Measurements from ENCODE around the gene TMEM135. TPM values are rescaled to one million over a fixed set of nuclear protein-coding genes. Genes with fewer than 3 reads are reported as not detected.
"Not testable (repeated sequence)": the region's sequence is repeated elsewhere in the genome, so short reads cannot be mapped to it uniquely, and the experiment has no call there.

Gene TMEM135
- total RNA-seq, 1 donor = 35.8 TPM

GRCh38 chr11:87181143-87181542 is 143.4 kb downstream of the TMEM135 start:
- Histone ChIP-seq H3K4me2 (ENCODE audit: insufficient read depth, low read length) (no peak overlapping the region), H3K4me1 (ENCODE audit: insufficient read depth, low read length) (peaks cover 5% of the 10 kb centered on the region), H4K20me1 (ENCODE audit: insufficient read depth, low read length) (no peaks in the 10 kb centered on the region), H3K36me3 (ENCODE audit: insufficient read depth, low read length) (no peaks in the 10 kb centered on the region), H2AFZ (ENCODE audit: low read length) (no peak overlapping the region), H3K9me3 (ENCODE audit: low read depth, low read length) (no peaks in the 10 kb centered on the region), H3K79me2 (ENCODE audit: insufficient read depth, low read length) (no peaks in the 10 kb centered on the region), H3K4me3 (ENCODE audit: insufficient read depth, low read length) (no peak overlapping the region), H3K27me3 (ENCODE audit: insufficient read depth, low read length) (no peaks in the 10 kb centered on the region), H3K27ac (ENCODE audit: low read depth, low read length) (no peak overlapping the region)
- no peak for TF ChIP-seq CTCF (IDR thresholded peaks at IDR 0.05; ENCODE audit: extremely low read depth, low read depth, low read length)
- DNase-seq (ENCODE audit: insufficient read length, low spot score, missing footprints) = no peak

- DNase-seq (ENCODE audit: insufficient read length, low spot score, missing footprints) = no peak
- TF ChIP-seq CTCF (IDR thresholded peaks at IDR 0.05; ENCODE audit: extremely low read depth, low read depth, low read length) = no peak
Measured at GRCh38 chr11:87185228-87185627, 147.5 kb downstream of the TMEM135 start.

GRCh38 chr11:87187076-87187475 is 149.3 kb downstream of the TMEM135 start:
- DNase-seq (ENCODE audit: insufficient read length, low spot score, missing footprints) = no peak
- Histone ChIP-seq H3K4me3 (ENCODE audit: insufficient read depth, low read length) (no peak overlapping the region), H2AFZ (ENCODE audit: low read length) (no peak overlapping the region), H3K36me3 (ENCODE audit: insufficient read depth, low read length) (no peaks in the 10 kb centered on the region), H3K9me3 (ENCODE audit: low read depth, low read length) (no peaks in the 10 kb centered on the region), H3K27ac (ENCODE audit: low read depth, low read length) (no peak overlapping the region), H3K4me2 (ENCODE audit: insufficient read depth, low read length) (no peak overlapping the region), H3K4me1 (ENCODE audit: insufficient read depth, low read length) (no peaks in the 10 kb centered on the region), H3K27me3 (ENCODE audit: insufficient read depth, low read length) (no peaks in the 10 kb centered on the region), H3K79me2 (ENCODE audit: insufficient read depth, low read length) (no peaks in the 10 kb centered on the region), H4K20me1 (ENCODE audit: insufficient read depth, low read length) (no peaks in the 10 kb centered on the region)
- no peak for TF ChIP-seq CTCF (IDR thresholded peaks at IDR 0.05; ENCODE audit: extremely low read depth, low read depth, low read length)

More at GRCh38 chr11:87185228-87185627, 147.5 kb downstream of the TMEM135 start:
- Histone ChIP-seq H3K79me2 (ENCODE audit: insufficient read depth, low read length) (no peaks in the 10 kb centered on the region), H3K27ac (ENCODE audit: low read depth, low read length) (no peak overlapping the region), H3K4me1 (ENCODE audit: insufficient read depth, low read length) (peaks cover 5% of the 10 kb centered on the region), H3K4me2 (ENCODE audit: insufficient read depth, low read length) (no peak overlapping the region), H3K27me3 (ENCODE audit: insufficient read depth, low read length) (no peaks in the 10 kb centered on the region), H4K20me1 (ENCODE audit: insufficient read depth, low read length) (no peaks in the 10 kb centered on the region), H3K36me3 (ENCODE audit: insufficient read depth, low read length) (no peaks in the 10 kb centered on the region), H3K9me3 (ENCODE audit: low read depth, low read length) (no peaks in the 10 kb centered on the region), H3K4me3 (ENCODE audit: insufficient read depth, low read length) (no peak overlapping the region), H2AFZ (ENCODE audit: low read length) (no peak overlapping the region)

GRCh38 chr11:87187930-87188329 is 150.2 kb downstream of the TMEM135 start:
- H3K9me3 ChIP-seq (ENCODE audit: low read depth, low read length) = no peaks in the 10 kb centered on the region
- no peaks in the 10 kb centered on the region for H3K4me1 ChIP-seq (ENCODE audit: insufficient read depth, low read length)
- no peak overlapping the region for H3K4me3 ChIP-seq (ENCODE audit: insufficient read depth, low read length)
- H3K27me3 ChIP-seq (ENCODE audit: insufficient read depth, low read length) = no peaks in the 10 kb centered on the region
- TF ChIP-seq CTCF (IDR thresholded peaks at IDR 0.05; ENCODE audit: extremely low read depth, low read depth, low read length) = no peak
- no peak overlapping the region for H3K27ac ChIP-seq (ENCODE audit: low read depth, low read length)
- H3K36me3 ChIP-seq (ENCODE audit: insufficient read depth, low read length) = no peaks in the 10 kb centered on the region
- H3K79me2 ChIP-seq (ENCODE audit: insufficient read depth, low read length) = no peaks in the 10 kb centered on the region
- no peak overlapping the region for H3K4me2 ChIP-seq (ENCODE audit: insufficient read depth, low read length)
- no peak overlapping the region for H2AFZ ChIP-seq (ENCODE audit: low read length)
- H4K20me1 ChIP-seq (ENCODE audit: insufficient read depth, low read length) = no peaks in the 10 kb centered on the region
- DNase-seq (ENCODE audit: insufficient read length, low spot score, missing footprints) = no peak

GRCh38 chr11:87188396-87188795 is 150.7 kb downstream of the TMEM135 start:
- not testable (repeated sequence) for H4K20me1 ChIP-seq (ENCODE audit: insufficient read depth, low read length); H3K27ac ChIP-seq (ENCODE audit: low read depth, low read length); H3K36me3 ChIP-seq (ENCODE audit: insufficient read depth, low read length); H2AFZ ChIP-seq (ENCODE audit: low read length); H3K9me3 ChIP-seq (ENCODE audit: low read depth, low read length); H3K4me3 ChIP-seq (ENCODE audit: insufficient read depth, low read length); DNase-seq (ENCODE audit: insufficient read length, low spot score, missing footprints); H3K27me3 ChIP-seq (ENCODE audit: insufficient read depth, low read length); H3K4me1 ChIP-seq (ENCODE audit: insufficient read depth, low read length); H3K4me2 ChIP-seq (ENCODE audit: insufficient read depth, low read length); H3K79me2 ChIP-seq (ENCODE audit: insufficient read depth, low read length)

- H3K4me2 ChIP-seq (ENCODE audit: insufficient read depth, low read length); H3K79me2 ChIP-seq (ENCODE audit: insufficient read depth, low read length); H3K27me3 ChIP-seq (ENCODE audit: insufficient read depth, low read length); H2AFZ ChIP-seq (ENCODE audit: low read length); H3K27ac ChIP-seq (ENCODE audit: low read depth, low read length); H3K36me3 ChIP-seq (ENCODE audit: insufficient read depth, low read length); H4K20me1 ChIP-seq (ENCODE audit: insufficient read depth, low read length); DNase-seq (ENCODE audit: insufficient read length, low spot score, missing footprints); H3K4me1 ChIP-seq (ENCODE audit: insufficient read depth, low read length); H3K4me3 ChIP-seq (ENCODE audit: insufficient read depth, low read length); H3K9me3 ChIP-seq (ENCODE audit: low read depth, low read length): not testable (repeated sequence)
Measured at GRCh38 chr11:87188921-87189320, 151.2 kb downstream of the TMEM135 start.

Data from osteoblast (primary cell).